Fibroblast of gingiva (primary cell): Measurements from ENCODE around the gene AGAP1.

Experiments
- DNase-seq: peaks from one replicate; pipeline ENCODE4 v3.0.0-alpha.2; 2011; ENCODE audit warnings: low read depth

AGAP1 gene

GRCh38 chr2:235918876-235919275 lies 425.0 kb downstream of the AGAP1 start:
- DNase-seq, result no peak

GRCh38 chr2:235920216-235920865 lies 426.5 kb downstream of the AGAP1 start:
- DNase-seq, result no peak

GRCh38 chr2:235921508-235922191 lies 427.8 kb downstream of the AGAP1 start:
- DNase-seq, result no peak

GRCh38 chr2:235922839-235923238 lies 429.0 kb downstream of the AGAP1 start:
- no peak for DNase-seq

GRCh38 chr2:235923859-235924674 lies 430.2 kb downstream of the AGAP1 start:
- DNase-seq, result no peak

- no peak for DNase-seq
Observed at GRCh38 chr2:235924675-235925063, 430.8 kb downstream of the AGAP1 start.

- DNase-seq, result no peak
Observed at GRCh38 chr2:235925250-235925919, 431.5 kb downstream of the AGAP1 start.

- no peak for DNase-seq
Observed at GRCh38 chr2:235926229-235926628, 432.4 kb downstream of the AGAP1 start.

- DNase-seq, result no peak
Observed at GRCh38 chr2:235928751-235929370, 435.0 kb downstream of the AGAP1 start.

- no peak for DNase-seq
Observed at GRCh38 chr2:235930701-235931100, 436.9 kb downstream of the AGAP1 start.

- no peak for DNase-seq
Observed at GRCh38 chr2:235931676-235932075, 437.8 kb downstream of the AGAP1 start.

GRCh38 chr2:235934059-235934773 lies 440.4 kb downstream of the AGAP1 start:
- no peak for DNase-seq

- DNase-seq, result no peak
Observed at GRCh38 chr2:235934774-235935484, 441.1 kb downstream of the AGAP1 start.

- DNase-seq, result no peak
Observed at GRCh38 chr2:235935773-235936172, 441.9 kb downstream of the AGAP1 start.

GRCh38 chr2:235936493-235936892 lies 442.6 kb downstream of the AGAP1 start:
- DNase-seq, result no peak

GRCh38 chr2:235937087-235937486 lies 443.2 kb downstream of the AGAP1 start:
- no peak for DNase-seq

GRCh38 chr2:235937526-235937925 lies 443.7 kb downstream of the AGAP1 start:
- DNase-seq, result no peak

- no peak for DNase-seq
Observed at GRCh38 chr2:235937936-235938335, 444.1 kb downstream of the AGAP1 start.

- DNase-seq, result no peak
Observed at GRCh38 chr2:235938611-235939010, 444.8 kb downstream of the AGAP1 start.

GRCh38 chr2:235939471-235939870 lies 445.6 kb downstream of the AGAP1 start:
- no peak for DNase-seq

- no peak for DNase-seq
Observed at GRCh38 chr2:235940330-235940729, 446.5 kb downstream of the AGAP1 start.
